ENCODE data around the gene CNIH2. TPM values are rescaled to one million over a fixed set of nuclear protein-coding genes. Genes with fewer than 3 reads are reported as not detected.

Gene CNIH2
- 0.11 and 0.25 TPM in 2 replicates for total RNA-seq

DNA sequence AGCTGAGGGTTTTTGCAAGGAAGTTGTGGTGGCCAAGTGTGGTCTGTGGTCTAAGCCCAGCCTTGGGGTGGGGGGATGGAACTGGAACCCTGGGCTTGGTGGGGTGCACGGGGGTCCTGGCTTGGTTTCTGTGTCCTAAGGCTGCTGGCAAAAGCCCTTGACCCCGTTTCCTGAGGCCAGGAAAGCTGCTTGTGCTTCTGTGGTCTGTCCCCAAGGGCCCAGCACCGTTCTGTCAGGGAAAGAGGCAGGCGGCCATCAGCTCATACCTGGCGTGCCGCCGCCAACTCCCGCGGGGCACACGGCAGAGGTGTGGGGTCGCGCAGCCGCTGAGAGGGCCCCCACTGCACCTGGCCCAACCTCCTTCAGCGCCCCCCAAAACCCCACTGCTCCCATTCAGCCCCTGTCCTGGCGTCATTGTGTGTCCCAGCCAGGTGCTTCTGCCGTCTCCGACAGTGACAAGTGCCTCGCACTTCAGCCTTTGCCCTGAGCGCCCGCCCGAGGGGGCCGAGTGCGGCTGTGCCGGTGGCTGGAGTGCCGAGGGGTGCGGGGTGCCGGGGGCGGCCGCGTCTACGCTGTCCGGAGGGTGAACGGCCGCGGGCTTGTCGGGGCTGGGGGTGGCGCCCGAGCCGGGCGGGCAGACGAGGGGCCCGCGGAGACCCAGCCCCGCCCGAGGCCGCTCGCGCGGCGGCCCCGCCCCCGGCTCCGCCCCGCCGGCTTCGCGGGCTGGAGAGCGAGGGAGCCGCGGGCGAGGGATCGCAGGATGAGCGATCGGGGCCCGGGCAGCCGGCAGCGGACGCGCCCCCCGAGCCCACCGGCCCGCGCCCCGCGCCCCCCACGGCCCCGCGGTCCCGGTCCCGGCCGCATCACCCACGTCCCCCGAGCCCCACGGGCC is at the start of gene CNIH2:
Gene CNIH2, plus strand, starts transcription at position 705 of the 892 bp plus-strand sequence. CDS start 282 bp downstream, outside the sequence.

DNA sequence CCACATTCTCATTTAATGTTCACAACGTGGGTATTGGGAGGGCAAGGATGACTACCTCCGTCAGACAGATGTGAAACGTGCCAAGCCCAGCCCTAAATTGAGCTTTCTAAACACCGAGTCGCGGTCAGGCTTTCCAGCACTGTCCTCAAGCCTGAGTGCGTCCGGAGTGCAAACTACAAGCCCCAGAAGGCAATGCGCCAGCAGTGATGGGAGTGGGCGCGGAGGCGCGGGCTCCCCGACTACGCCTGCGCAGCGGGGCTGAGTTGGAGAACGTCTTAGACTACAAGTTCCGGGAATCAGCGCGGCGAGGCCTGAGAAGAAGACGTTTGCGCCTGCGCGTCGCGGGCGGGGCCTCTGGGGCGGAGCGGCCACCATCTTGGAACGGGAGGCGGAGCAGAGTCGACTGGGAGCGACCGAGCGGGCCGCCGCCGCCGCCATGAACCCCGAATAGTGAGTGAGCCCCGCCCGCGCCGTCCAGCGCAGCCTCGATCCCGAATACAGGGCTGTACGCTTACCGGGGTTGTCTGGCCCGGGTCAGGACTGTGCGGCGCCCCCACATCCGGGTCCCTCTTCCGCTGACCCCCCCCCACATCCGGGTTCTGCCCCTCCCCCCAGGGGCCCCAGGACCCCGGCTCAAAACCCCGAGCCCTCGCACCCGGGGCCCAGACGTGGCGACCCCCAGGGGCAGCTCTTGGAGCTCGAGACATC is 9.6 kb upstream of the CNIH2 start, which contains the start of gene RAB1B:
Gene RAB1B, plus strand, starts transcription at position 396 of the 708 bp plus-strand sequence. Its CDS starts 41 bp downstream, at position 437.

GRCh38 chr11:66288671-66289547 is 10.9 kb downstream of the CNIH2 start, which contains the start of gene YIF1A:
TSS of gene YIF1A (minus strand) at chr11:66289143. CDS start at chr11:66288985, 158 bp downstream.

GRCh38 chr11:66291706-66292542 is 13.9 kb downstream of the CNIH2 start, which contains the start of gene TMEM151A:
TSS of gene TMEM151A (plus strand) at chr11:66291894. CDS start at chr11:66292014, 120 bp downstream.

DNA sequence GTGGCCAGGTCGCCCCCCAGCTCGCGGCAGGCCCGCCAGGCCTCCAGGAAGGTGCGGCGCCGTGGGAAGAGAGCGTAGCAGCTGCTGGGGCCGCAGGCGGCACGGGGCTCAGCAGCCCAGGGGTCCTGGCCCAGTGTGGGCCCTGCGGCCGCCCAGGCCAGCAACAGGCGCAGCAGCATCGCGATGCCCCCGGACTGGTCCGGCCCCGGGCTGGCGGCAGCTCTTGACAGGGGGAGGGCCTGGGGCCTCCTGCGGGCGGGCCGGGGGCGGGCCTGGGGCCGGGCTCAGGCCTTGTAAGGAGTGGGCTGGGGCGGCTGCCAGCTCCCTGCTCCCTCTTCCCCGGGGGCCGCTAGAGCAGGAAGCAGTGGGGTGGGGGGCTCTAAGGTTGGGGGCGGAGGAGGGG is 38.9 kb downstream of the CNIH2 start, which contains the start of gene CD248:
Gene CD248, minus strand, starts transcription at position 196 of the 403 bp plus-strand sequence. Its CDS starts 17 bp downstream, at position 179.

Other genes with a start within 250 kb of the CNIH2 start
- gene GAL3ST3, start 229.0 kb upstream of the CNIH2 start, total RNA-seq: 0.12 TPM in 1 of 2 replicates, not detected in the other
- 157 and 183 TPM in 2 replicates for gene SF3B2, start 225.8 kb upstream of the CNIH2 start, total RNA-seq
- gene PACS1, start 207.9 kb upstream of the CNIH2 start, total RNA-seq: 25.8 and 34.7 TPM in 2 replicates
- 27.3 and 28.5 TPM in 2 replicates for gene KLC2, start 20.5 kb upstream of the CNIH2 start, total RNA-seq
- 74.4 and 83.9 TPM in 2 replicates for gene RAB1B, start 9.5 kb upstream of the CNIH2 start, total RNA-seq
- gene YIF1A, start 11.0 kb downstream of the CNIH2 start, total RNA-seq: 185 and 214 TPM in 2 replicates
- under 0.01 and 0.11 TPM in 2 replicates for gene TMEM151A, start 13.7 kb downstream of the CNIH2 start, total RNA-seq
- 97.4 and 103 TPM in 2 replicates for gene CD248, start 38.9 kb downstream of the CNIH2 start, total RNA-seq
- 32.5 and 58.7 TPM in 2 replicates for gene RIN1, start 58.3 kb downstream of the CNIH2 start, total RNA-seq
- 45.5 and 73.5 TPM in 2 replicates for gene BRMS1, start 66.9 kb downstream of the CNIH2 start, total RNA-seq
- gene B4GAT1, start 69.5 kb downstream of the CNIH2 start, total RNA-seq: 40.7 and 55.1 TPM in 2 replicates
- 0.11 and 0.37 TPM in 2 replicates for gene SLC29A2, start 93.6 kb downstream of the CNIH2 start, total RNA-seq
- gene NPAS4, start 142.9 kb downstream of the CNIH2 start, total RNA-seq: not detected in 2 replicates
- 49.9 and 55.0 TPM in 2 replicates for gene MRPL11, start 160.7 kb downstream of the CNIH2 start, total RNA-seq
- 14.7 and 19.4 TPM in 2 replicates for gene PELI3, start 188.7 kb downstream of the CNIH2 start, total RNA-seq
- gene DPP3, start 202.3 kb downstream of the CNIH2 start, total RNA-seq: 50.4 and 56.9 TPM in 2 replicates
- 29.2 and 32.6 TPM in 2 replicates for gene BBS1, start 232.5 kb downstream of the CNIH2 start, total RNA-seq

All from uterine smooth muscle cell (primary cell).